BJ (cell line): ENCODE measurements around the gene CSNK1G2. TPM values are rescaled to one million over a fixed set of nuclear protein-coding genes. Genes with fewer than 3 reads are reported as not detected.

Source experiments
- CTCF ChIA-PET: fragments of 350-600 bp; formaldehyde crosslinking; extraction: SDS; loops from one replicate; lab custom pipeline; 2021; ENCODE audit warnings: antibody characterized with exemption, inconsistent platforms; lab: Yijun Ruan, JAX
- POLR2A ChIA-PET: fragments of 300-600 bp; sonication (Branson Sonifier 250); formaldehyde crosslinking; extraction: SDS; loops from one replicate; lab custom pipeline; 2021; ENCODE audit warnings: antibody characterized with exemption; lab: Charles Lee
- DNase-seq: peaks from one replicate; pipeline ENCODE4 v3.0.0-alpha.2; 2011; ENCODE audit warnings: low read depth
- H3K27me3 ChIP-seq: 2 replicates; pipeline ENCODE4 v1.6.0; 2011; ENCODE audit warnings: low read length; ENCODE audit not compliant: control insufficient read depth, insufficient read depth
- H3K36me3 ChIP-seq: 2 replicates; pipeline ENCODE4 v1.5.1; 2011; ENCODE audit warnings: low read length; ENCODE audit not compliant: control insufficient read depth, insufficient read depth
- H3K4me3 ChIP-seq: 2 replicates; pipeline ENCODE4 v1.5.1; 2011; ENCODE audit warnings: low read depth, mild to moderate bottlenecking, control low read depth, low read length
- CTCF ChIP-seq: IDR thresholded peaks from 2 replicates; pipeline ENCODE4 v1.5.1; 2011; ENCODE audit warnings: low read depth, mild to moderate bottlenecking, control low read depth, inconsistent platforms, low read length, moderate library complexity; ENCODE audit not compliant: insufficient read depth
- polyA plus RNA-seq: library from polyadenylated mRNA; depleted of rRNA; stranded (reverse); fragments of >200 nt; gene quantifications from 2 replicates; pipeline ENCODE4 v1.2.3, GENCODE V29; 2011

The CSNK1G2 gene
- polyA plus RNA-seq, 1 experiment = 48.1 TPM

GRCh38 chr19:1917926-1918325 lies 23.0 kb upstream of the CSNK1G2 start:
- peaks cover 24% of the 10 kb centered on the region for H3K36me3 ChIP-seq
- ChIA-PET CTCF (no interaction called here), POLR2A (no interaction called here)
- no peak for TF ChIP-seq CTCF
- DNase-seq = no peak
- H3K4me3 ChIP-seq = no peak overlapping the region
- H3K27me3 ChIP-seq = no peaks in the 10 kb centered on the region

- no peak for DNase-seq
- no peak for TF ChIP-seq CTCF
- H3K27me3 ChIP-seq = no peaks in the 10 kb centered on the region
- peaks cover 24% of the 10 kb centered on the region for H3K36me3 ChIP-seq
- no peak overlapping the region for H3K4me3 ChIP-seq
- ChIA-PET POLR2A (no interaction called here), CTCF (interaction anchor here (0.6 to 2.3 kb wide), 2 partner anchors 11 kb away, joined by 3 to 10 read pairs; no protein-coding TSS in a partner anchor)
Measured at GRCh38 chr19:1918975-1919374, 22.0 kb upstream of the CSNK1G2 start.

- CTCF ChIA-PET = interaction anchor here (1.2 to 2.3 kb wide), 3 partner anchors 9 to 149 kb away, joined by 3 to 10 read pairs (median 3); no protein-coding TSS in a partner anchor
- Histone ChIP-seq H3K27me3 (no peaks in the 10 kb centered on the region), H3K4me3 (no peak overlapping the region), H3K36me3 (peaks cover 26% of the 10 kb centered on the region)
- DNase-seq = no peak
- POLR2A ChIA-PET = no interaction called here
- no peak for TF ChIP-seq CTCF
Measured at GRCh38 chr19:1920644-1921043, 20.3 kb upstream of the CSNK1G2 start.

- no peak overlapping the region for H3K4me3 ChIP-seq
- no peak for TF ChIP-seq CTCF
- peaks cover 26% of the 10 kb centered on the region for H3K36me3 ChIP-seq
- DNase-seq = no peak
- CTCF ChIA-PET = no interaction called here
- H3K27me3 ChIP-seq = no peaks in the 10 kb centered on the region
- POLR2A ChIA-PET = no interaction called here
Measured at GRCh38 chr19:1921326-1921725, 19.6 kb upstream of the CSNK1G2 start.

- no peaks in the 10 kb centered on the region for H3K27me3 ChIP-seq
- CTCF ChIA-PET = no interaction called here
- no peak for DNase-seq
- H3K4me3 ChIP-seq = no peak overlapping the region
- H3K36me3 ChIP-seq = peaks cover 26% of the 10 kb centered on the region
- TF ChIP-seq CTCF = no peak
- POLR2A ChIA-PET = no interaction called here
Measured at GRCh38 chr19:1921825-1922224, 19.1 kb upstream of the CSNK1G2 start.
